Caco-2 (cell line): ENCODE measurements around the gene C5orf22. TPM values are rescaled to one million over a fixed set of nuclear protein-coding genes. Genes with fewer than 3 reads are reported as not detected.

ENCODE experiments used
- BruUV-seq: library from RNA; stranded (reverse); fragments of 400-500 nt; replicated peaks from 2 replicates; lab custom pipeline; 2021; lab: Mats Ljungman, UMichigan
- CTCF ChIA-PET: fragments of 300-600 bp; sonication (Branson Sonifier 250); formaldehyde crosslinking; loops from one replicate; lab custom pipeline; 2022; ENCODE audit warnings: antibody characterized with exemption; lab: Charles Lee
- POLR2A ChIA-PET: fragments of 300-600 bp; sonication (Branson Sonifier 250); formaldehyde crosslinking; loops from one replicate; lab custom pipeline; 2022; ENCODE audit warnings: antibody characterized with exemption; lab: Charles Lee
- DNase-seq, 2 experiments: peaks; one replicate each; pipeline versions ENCODE4 v3.0.0 to v3.0.0-alpha.2; 2020 to 2022
- H3K27me3 ChIP-seq: replicated peaks from 2 replicates; pipeline ENCODE4 v1.6.0; 2011; ENCODE audit warnings: low read length; ENCODE audit not compliant: control insufficient read depth, insufficient read depth
- H3K36me3 ChIP-seq: 2 replicates; pipeline ENCODE4 v1.5.1; 2011; ENCODE audit warnings: low read length; ENCODE audit not compliant: control insufficient read depth, insufficient read depth
- H3K4me1 ChIP-seq: fragments of 250-450 bp; sonication (Bioruptor Pico); 2 replicates; pipeline ENCODE4 v1.5.1; 2020; ENCODE audit warnings: mild to moderate bottlenecking
- H3K4me3 ChIP-seq: 2 replicates; pipeline ENCODE4 v1.5.1; 2011; ENCODE audit warnings: low read depth, mild to moderate bottlenecking, control low read depth, low read length
- H3K9me3 ChIP-seq: fragments of 250-450 bp; sonication (Bioruptor Pico); 2 replicates; pipeline ENCODE4 v1.5.1; 2020; ENCODE audit warnings: mild to moderate bottlenecking, moderate library complexity
- H3K27ac Mint-ChIP-seq: one replicate; pipeline ENCODE4 v1.8.0; 2022; ENCODE audit warnings: mixed read lengths; ENCODE audit not compliant: unreplicated experiment
- H3K27me3 Mint-ChIP-seq: one replicate; pipeline ENCODE4 v1.8.0; 2022; ENCODE audit warnings: mixed read lengths; ENCODE audit not compliant: insufficient read depth, unreplicated experiment
- H3K36me3 Mint-ChIP-seq: one replicate; pipeline ENCODE4 v1.8.0; 2022; ENCODE audit warnings: mild to moderate bottlenecking, mixed read lengths; ENCODE audit not compliant: insufficient read depth, unreplicated experiment
- H3K4me1 Mint-ChIP-seq: one replicate; pipeline ENCODE4 v1.8.0; 2022; ENCODE audit warnings: low read depth, mixed read lengths; ENCODE audit not compliant: unreplicated experiment
- H3K4me3 Mint-ChIP-seq: one replicate; pipeline ENCODE4 v1.8.0; 2022; ENCODE audit warnings: mild to moderate bottlenecking, moderate library complexity, mixed read lengths; ENCODE audit not compliant: unreplicated experiment
- H3K9me3 Mint-ChIP-seq: one replicate; pipeline ENCODE4 v1.8.0; 2022; ENCODE audit warnings: mixed read lengths; ENCODE audit not compliant: unreplicated experiment
- intact Hi-C: fragments of 100-400 bp; cut with micrococcal nuclease; formaldehyde crosslinking; loops from one replicate; pipeline ENCODE4 v1.10.0; 2022; ENCODE audit not compliant: unreplicated experiment
- total RNA-seq: library from RNA; stranded (reverse); gene quantifications from 2 replicates; pipeline ENCODE4 v1.2.3, GENCODE V29; 2022
- TF ChIP-seq, protein P1 (sequence below), 2 experiments: fragments of 200-600 bp in 1 of 2; IDR thresholded peaks; 1 replicate in 1 of 2; 2 replicates in 1 of 2; pipeline versions ENCODE4 v1.5.1 to v1.8.0; 2011 to 2022; ENCODE audit warnings: antibody characterized with exemption in 1 of 2, control low read depth in 1 of 2, inconsistent platforms in 1 of 2, low read depth in 1 of 2, low read length in 1 of 2, mild to moderate bottlenecking in 1 of 2, moderate library complexity in 1 of 2; ENCODE audit not compliant: insufficient read depth in 1 of 2, severe bottlenecking in 1 of 2, unreplicated experiment in 1 of 2

The C5orf22 gene
- total RNA-seq, 1 experiment from 2014 or later, result 27.9 TPM

DNA sequence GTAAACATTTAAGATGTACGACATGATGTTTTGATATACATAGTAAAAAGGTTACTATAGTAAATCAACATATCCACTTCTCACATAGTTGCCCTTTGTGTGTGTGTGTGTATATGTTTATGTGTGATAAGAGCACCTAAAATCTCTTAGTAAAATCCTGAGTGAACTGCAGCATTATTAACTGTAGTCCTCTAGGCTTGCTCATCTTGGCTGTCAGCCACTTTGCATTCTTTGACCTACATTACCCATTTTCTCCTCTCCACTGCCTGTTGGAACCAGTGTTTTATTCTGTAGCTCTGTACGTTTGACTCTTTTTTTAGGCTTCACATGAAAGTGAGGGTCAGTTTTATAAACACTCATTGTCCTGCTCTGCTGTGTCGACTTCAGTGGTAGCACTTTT lies 24.4 kb downstream of the C5orf22 start:
- BruUV-seq, result no TSS peak
- Histone ChIP-seq H3K9me3 (no peaks in the 10 kb centered on the region), H3K27me3 (no peaks in the 10 kb centered on the region), H3K4me3 (no peak overlapping the region), H3K4me1 (no peaks in the 10 kb centered on the region), H3K36me3 (no peaks in the 10 kb centered on the region)
- H3K27me3 Mint-ChIP-seq, result no peaks in the 10 kb centered on the region
- POLR2A ChIA-PET, result no interaction called here
- H3K9me3 Mint-ChIP-seq, result no peaks in the 10 kb centered on the region
- intact Hi-C loops, result no loop called here
- TF ChIP-seq, protein P1, sequence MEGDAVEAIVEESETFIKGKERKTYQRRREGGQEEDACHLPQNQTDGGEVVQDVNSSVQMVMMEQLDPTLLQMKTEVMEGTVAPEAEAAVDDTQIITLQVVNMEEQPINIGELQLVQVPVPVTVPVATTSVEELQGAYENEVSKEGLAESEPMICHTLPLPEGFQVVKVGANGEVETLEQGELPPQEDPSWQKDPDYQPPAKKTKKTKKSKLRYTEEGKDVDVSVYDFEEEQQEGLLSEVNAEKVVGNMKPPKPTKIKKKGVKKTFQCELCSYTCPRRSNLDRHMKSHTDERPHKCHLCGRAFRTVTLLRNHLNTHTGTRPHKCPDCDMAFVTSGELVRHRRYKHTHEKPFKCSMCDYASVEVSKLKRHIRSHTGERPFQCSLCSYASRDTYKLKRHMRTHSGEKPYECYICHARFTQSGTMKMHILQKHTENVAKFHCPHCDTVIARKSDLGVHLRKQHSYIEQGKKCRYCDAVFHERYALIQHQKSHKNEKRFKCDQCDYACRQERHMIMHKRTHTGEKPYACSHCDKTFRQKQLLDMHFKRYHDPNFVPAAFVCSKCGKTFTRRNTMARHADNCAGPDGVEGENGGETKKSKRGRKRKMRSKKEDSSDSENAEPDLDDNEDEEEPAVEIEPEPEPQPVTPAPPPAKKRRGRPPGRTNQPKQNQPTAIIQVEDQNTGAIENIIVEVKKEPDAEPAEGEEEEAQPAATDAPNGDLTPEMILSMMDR (IDR thresholded peaks at IDR 0.05; ENCODE audit: insufficient read depth in 1 of 2, low read depth in 1 of 2, low read length in 1 of 2, severe bottlenecking in 1 of 2, unreplicated experiment in 1 of 2), result no peak
- DNase-seq, result no peak
- H3K36me3 Mint-ChIP-seq, result peaks cover 8% of the 10 kb centered on the region
- no peaks in the 10 kb centered on the region for H3K4me1 Mint-ChIP-seq
- no peak overlapping the region for H3K27ac Mint-ChIP-seq
- no peak overlapping the region for H3K4me3 Mint-ChIP-seq
- CTCF ChIA-PET, result no interaction called here

DNA sequence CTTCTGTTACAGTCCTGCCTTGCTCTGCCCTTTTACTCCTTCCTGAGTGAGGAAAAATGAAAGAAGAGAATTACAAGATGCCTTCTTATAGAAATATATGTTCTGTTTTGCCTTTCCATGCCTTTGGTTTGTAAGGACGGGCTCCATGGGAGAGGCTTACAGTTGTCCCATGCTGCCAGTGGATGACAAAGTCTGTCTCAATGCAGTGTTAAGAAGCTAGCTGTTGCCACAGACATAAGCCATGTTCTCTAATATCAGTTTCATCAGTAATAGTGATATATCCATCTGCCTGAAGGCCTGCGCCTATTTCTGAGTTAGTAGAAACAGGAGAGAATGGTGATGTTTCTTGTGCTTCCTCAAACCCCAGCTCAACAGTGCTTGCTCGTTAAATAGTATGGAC lies 27.8 kb downstream of the C5orf22 start:
- no peak overlapping the region for H3K27ac Mint-ChIP-seq
- no peak for DNase-seq
- H3K4me1 Mint-ChIP-seq, result no peaks in the 10 kb centered on the region
- no TSS peak for BruUV-seq
- H3K9me3 Mint-ChIP-seq, result peaks cover 6% of the 10 kb centered on the region
- no peaks in the 10 kb centered on the region for H3K36me3 Mint-ChIP-seq
- Histone ChIP-seq H3K4me1 (no peaks in the 10 kb centered on the region), H3K9me3 (peaks cover 7% of the 10 kb centered on the region), H3K4me3 (no peak overlapping the region), H3K27me3 (no peaks in the 10 kb centered on the region), H3K36me3 (no peaks in the 10 kb centered on the region)
- ChIA-PET POLR2A (no interaction called here), CTCF (no interaction called here)
- intact Hi-C loops, result no loop called here
- H3K27me3 Mint-ChIP-seq, result no peaks in the 10 kb centered on the region
- TF ChIP-seq, protein P1 (IDR thresholded peaks at IDR 0.05; ENCODE audit: insufficient read depth in 1 of 2, low read depth in 1 of 2, low read length in 1 of 2, severe bottlenecking in 1 of 2, unreplicated experiment in 1 of 2), result no peak
- H3K4me3 Mint-ChIP-seq, result no peak overlapping the region

DNA sequence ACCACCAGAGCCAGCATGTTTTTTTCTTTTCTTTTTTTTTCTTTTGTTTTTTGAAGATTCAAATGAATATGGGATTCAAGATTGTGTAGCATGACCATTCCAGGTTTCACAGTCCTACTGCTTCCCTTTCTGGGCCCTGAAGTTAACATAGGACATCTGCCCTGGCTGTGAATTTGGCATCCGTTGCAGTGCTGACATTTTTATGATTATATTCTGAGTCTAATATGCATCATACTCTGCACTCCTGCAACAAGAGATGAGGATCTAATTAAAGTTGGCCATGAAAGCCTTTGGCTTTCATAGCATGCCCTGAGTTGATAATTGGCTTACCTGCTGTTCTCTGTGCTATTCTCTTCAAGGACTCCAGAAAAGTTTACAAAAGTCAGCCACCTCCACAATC lies 29.8 kb downstream of the C5orf22 start:
- CTCF ChIA-PET, result no interaction called here
- BruUV-seq, result no TSS peak

More for the DNA sequence above, 29.8 kb downstream of the C5orf22 start:
- H3K27me3 ChIP-seq, result no peaks in the 10 kb centered on the region
- no peak for DNase-seq
- H3K27me3 Mint-ChIP-seq, result no peaks in the 10 kb centered on the region
- TF ChIP-seq, protein P1 (IDR thresholded peaks at IDR 0.05; ENCODE audit: insufficient read depth in 1 of 2, low read depth in 1 of 2, low read length in 1 of 2, severe bottlenecking in 1 of 2, unreplicated experiment in 1 of 2), result no peak
- peaks cover 24% of the 10 kb centered on the region for H3K9me3 Mint-ChIP-seq
- H3K36me3 Mint-ChIP-seq, result no peaks in the 10 kb centered on the region
- H3K9me3 ChIP-seq, result peaks cover 15% of the 10 kb centered on the region
- POLR2A ChIA-PET, result no interaction called here
- H3K4me1 Mint-ChIP-seq, result no peaks in the 10 kb centered on the region
- H3K27ac Mint-ChIP-seq, result no peak overlapping the region
- intact Hi-C loops, result no loop called here
- no peak overlapping the region for H3K4me3 ChIP-seq
- no peaks in the 10 kb centered on the region for H3K4me1 ChIP-seq
- H3K4me3 Mint-ChIP-seq, result no peak overlapping the region
- H3K36me3 ChIP-seq, result no peaks in the 10 kb centered on the region
